Amniotic stem cell (primary cell): ENCODE results near the gene C1orf174.

Source experiments
- DNase-seq: peaks from one replicate; lab custom pipeline; 2025; lab: John Stamatoyannopoulos, UW

C1orf174 gene

DNA sequence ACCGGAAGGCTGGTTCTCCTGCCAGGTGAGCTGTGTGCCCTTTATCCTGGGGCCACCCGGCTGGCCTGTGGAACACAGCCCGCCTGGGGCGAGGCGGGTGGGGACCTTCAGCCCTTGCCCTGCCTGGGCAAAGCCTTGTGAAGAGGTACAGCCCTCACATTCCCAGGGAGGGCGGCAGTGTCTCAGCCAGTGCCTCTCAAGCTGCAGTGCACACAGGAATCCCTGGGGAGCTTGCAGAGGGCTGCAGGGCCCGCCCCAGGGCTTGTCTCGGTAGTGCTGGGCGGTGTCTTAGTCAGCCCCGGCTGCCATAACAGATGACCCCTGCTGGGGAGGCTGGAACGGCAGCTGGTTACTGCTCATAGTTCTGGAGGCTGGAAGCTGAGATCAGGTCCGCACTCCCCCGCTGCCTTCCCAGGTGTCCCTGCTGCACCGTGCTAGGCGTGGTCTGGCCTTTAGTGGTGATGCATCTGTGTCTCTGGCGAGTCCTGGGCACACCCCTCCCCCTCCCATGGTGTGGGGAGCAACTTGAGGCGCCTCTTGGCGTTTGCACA lies 30.2 kb downstream of the C1orf174 start:
- no peak for DNase-seq

DNA sequence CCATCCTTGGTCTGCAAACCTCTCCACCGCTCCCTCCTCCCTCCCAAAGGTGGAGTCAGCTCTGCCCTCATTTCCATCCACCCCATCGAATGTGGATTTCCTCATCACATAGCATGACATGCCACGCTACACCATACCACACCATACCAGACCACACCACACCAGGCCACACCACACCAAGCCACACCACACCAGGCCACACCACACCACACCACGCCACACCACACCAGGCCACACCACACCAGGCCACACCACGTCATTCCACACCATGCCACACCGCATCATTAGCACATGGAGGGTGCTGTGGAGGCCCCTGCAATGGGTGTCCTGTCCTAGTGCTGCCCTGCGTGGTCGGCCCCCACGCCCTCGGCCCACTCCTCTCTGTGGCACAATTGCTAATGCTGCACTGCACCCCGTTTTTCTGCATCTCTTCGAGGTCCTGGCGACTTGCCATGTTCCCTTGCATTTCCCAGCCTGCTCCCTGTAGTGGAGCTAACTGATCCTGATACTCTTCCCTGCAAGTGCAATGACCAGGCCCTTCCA lies 31.5 kb downstream of the C1orf174 start:
- DNase-seq: no peak

DNA sequence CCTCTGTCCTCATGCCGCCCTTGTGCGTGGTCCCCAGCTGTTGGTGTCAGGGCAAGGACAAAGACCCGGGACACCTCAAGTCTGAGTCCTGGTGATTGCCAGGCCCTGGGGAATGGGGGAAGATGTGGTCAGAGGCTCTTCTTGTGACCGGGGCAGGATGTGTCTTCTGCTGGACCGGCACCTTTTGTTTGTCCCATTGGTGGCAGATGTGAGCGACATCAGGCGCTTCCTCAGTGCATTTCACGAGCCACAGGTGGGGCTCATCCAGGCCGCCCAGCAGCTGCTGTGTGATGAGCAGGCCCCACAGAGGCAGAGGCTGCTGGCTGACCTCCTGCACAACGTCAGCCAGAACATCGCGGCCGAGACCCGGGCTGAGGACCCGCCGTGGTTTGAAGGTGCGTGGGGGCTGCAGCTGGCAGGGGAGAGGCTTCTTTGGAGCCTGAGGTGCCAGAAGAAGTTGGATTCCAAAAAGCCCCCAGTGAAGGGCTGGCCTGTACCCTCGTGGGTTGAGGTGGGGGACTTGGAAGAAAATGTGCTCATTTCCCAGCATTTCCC lies 34.4 kb downstream of the C1orf174 start:
- DNase-seq: no peak

DNA sequence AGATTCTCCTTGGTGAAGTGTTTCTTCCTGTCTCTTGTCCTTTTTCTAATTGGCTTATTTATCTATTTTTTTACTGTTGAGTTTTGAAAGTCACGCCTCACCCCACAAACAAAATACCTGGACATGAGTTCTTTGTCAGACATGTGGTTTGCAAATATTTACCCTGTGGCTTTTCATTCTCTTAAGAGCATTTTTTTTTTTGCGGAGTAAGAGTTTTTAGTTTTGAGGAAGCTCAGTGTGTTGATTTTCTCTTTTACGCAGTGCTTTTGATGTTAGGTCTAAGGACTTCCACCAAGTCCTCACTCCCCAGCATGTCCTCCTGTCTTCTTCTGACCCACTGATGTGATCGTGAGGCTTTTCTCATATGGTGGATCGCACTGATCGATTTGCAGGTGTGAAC lies 35.2 kb downstream of the C1orf174 start:
- no peak for DNase-seq

DNA sequence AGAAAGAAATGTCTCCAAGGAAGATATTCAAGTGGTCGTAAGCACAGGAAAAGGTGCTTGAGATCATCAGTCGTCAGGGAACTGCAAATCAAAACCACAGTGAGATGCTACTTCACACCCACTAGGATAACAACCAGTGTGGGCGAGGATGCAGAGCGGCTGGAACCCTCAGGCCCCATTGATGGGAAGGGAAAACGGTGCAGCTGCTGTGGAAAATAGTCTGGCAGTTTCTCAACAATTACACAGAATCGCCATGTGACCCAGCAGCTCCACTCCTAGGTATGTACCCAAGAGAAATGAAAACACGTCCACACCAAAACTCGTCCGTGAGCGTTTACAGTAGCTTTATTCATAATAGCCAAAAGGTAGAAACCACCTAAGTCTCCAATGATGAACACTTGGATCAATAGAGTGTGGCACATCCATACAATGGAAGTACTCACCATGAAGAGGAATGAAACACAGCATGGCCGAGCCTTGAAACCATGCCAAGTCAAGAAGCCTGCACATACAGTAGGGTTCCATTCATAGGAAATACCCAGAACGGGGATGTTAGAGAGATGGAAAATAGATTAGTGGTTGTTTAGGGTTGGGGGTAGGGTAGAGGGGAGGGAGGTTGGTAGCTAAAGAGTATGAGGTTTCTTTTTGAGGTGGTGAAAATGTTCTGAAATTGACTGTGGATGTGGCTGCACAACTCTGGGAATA lies 36.7 kb downstream of the C1orf174 start:
- DNase-seq: no peak

DNA sequence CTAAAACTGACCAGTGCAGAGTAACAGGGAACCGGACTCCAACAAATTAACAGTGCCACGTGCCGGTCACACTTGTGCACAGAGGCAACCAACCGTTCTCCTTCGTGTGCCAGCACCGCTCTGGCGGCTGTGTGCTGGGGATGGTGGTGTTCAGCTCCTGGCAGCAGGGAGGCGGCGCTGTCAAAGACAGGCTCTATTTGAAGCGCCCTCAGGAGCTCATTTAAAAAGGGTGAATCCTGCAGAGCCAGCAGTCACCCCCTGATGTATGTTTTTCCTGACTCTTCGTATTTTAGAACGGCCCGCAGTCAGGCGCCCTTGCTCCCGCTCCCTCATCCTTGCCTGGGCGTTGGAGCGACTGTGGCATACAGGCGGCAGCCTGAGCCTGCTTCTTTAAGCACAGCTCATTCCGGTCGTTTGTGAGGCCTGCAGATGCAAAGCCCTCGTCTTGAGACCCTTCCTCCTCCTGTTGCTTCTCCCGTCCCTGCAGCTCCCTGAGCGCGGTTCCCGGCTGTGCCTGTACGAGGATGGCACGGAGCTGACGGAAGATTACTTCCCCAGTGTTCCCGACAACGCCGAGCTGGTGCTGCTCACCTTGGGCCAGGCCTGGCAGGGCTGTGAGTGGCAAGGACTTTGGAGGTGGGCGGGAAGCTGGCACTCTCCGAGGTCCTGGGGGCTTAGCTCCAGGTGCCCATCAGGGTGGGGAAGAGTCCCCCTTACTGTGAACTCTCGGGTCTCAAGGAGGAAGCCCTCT lies 41.7 kb downstream of the C1orf174 start:
- no peak for DNase-seq

DNA sequence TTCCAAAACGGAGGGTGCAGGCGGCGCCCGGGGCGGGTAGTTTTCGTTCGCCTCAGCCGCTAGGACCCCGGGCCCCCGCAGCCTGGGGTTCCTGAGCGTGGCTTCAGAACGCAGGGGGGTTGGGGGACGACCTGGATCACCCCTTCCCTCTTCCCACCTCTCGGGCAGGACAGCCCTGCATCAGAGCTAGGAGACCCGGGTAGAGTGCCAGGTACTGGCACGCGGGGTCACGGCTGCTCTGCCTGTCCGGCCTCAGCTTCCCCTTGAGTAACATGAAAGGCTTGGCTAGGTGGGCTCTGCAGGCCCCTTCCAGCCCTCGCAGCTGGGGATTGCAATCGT lies 42.3 kb downstream of the C1orf174 start:
- no peak for DNase-seq

DNA sequence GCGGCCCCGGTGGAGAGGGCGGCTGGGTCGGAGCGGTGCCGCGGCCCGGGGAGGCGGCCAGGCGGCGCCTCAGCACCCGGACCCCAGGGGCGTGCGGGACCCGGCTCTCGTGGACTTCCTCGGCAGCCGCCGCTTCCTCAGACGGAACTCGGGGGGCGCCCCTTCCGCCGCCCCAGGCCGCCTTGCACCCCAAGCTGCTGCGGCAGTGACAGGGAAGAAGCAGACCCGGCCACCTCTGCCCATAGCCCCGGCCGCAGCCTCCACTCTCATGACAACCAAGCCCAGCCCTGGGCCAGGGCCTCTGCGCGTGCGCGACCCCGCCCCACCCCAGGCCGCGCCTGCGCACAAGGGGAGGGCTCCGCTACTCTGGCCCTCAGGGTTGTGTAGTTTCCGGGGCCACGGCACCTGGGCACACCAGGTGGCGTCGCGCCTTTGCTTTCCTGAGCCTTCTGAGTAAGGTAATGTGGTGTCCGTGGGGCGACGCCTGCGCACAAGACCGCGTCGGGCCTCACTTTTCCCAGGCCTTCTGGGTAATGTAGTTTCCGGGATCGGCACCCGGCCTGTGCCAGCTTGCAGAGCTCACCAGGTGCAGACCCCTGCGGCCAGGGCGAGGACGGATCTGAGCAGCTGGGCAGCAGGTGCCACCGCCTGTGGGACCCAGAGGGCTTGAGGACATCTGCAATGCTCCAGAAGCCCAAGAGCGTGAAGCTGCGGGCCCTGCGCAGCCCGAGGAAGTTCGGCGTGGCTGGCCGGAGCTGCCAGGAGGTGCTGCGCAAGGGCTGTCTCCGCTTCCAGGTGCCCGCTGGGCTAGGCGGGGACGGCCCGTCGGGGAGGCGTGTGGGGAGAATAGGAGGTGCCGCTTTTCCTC lies 42.9 kb downstream of the C1orf174 start, which contains the start of the genes CEP104 and DFFB:
CEP104 (minus strand) TSS at position 289 of the 868 bp plus-strand sequence. CDS start 4,804 bp downstream, outside the sequence.
DFFB (plus strand) TSS at position 554 of the 868 bp plus-strand sequence; CDS start at position 682, 128 bp downstream.
- peak; percentile 45 for DNase-seq

DNA sequence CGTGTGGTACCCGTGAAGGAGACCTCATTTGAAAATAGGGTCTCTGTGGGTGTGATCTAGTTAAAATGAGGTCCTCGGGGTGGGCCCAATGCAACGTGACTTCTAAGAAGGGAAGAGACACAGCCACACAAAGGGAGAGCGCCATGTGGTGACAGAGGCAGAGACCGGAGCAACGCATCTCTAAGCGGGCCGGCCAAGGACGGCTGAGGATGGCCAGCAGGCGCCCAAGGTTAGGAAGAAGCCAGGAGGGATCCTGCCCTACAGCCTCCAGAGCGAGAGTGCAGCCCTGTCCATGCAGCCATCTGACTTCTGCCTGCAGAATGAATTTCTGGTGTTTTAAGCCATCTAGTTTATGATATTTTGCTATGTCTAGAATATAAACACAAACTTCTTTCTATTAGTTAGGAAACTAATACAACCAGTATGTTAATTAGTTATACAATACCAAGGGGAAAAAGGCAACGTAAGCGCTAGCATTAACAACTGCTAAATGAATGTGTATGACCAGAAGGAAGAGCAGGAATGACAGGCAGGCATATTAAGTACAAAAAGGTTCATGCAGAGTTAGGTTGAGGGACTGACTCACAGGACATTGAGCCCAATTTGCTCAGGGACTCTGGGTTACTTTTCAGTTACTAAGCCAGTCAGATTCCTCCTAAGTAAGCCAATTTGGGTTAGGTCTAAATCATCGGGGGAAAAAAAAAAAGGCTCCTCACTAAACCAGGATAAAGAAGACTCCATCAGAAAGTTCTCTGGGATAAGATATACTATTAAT lies 47.2 kb downstream of the C1orf174 start:
- DNase-seq: no peak

DNA sequence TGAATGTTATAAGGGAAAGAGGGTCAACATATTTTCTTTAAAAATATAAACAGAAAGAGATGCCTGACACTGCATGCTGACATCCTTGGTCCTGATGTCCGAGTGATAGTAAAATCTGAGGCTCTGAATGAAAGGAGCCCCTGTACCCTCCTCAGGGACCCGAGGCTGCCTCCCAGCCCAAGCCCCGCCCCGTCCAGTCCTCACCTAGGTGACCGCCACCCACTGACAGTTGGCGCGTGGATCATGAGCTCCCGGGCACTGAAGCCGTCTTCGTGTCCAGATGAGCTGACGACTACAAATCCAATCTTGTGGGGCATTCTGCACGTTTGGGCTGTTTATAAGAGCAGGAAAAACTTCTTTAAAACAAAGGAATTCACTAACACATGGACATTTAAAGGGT lies 48.0 kb downstream of the C1orf174 start:
- no peak for DNase-seq

DNA sequence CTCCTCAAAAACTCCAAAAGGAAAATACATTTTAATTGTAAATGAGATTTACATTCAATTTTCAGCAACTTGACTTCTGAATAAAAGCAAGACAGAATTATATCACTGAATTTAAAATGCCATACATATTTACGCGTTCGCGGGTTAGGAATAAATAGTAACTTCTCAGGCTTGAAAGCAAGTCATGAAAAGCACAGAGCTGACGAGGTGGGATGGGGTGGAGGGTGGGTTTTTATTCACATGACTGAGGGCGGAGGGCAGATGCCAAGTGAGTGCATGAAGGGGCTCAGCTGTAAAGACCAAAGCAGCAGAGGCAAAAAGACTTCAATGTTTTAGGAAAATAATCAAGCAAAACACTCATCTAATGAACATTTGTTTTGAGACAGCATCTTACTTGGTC lies 48.8 kb downstream of the C1orf174 start:
- DNase-seq: no peak

DNA sequence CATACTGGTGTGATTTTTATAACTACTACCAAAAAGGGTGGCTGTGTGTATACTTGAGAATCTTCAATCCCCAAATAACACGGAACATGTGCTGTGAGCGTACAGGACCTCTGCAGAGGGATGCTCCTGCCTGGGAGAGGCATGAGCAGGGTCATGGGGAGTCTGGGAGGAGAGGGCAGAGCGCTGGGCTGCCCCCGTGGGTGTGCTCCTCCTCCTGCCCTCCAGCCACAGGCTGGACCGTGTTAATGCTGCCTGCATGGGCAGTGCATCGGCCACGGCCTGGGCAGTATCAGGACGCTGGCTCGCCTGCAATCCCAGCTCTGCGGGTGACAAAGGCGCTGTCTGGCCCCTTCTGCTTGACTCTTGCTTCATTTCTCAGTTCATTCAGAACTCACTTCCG lies 49.2 kb downstream of the C1orf174 start:
- no peak for DNase-seq

DNA sequence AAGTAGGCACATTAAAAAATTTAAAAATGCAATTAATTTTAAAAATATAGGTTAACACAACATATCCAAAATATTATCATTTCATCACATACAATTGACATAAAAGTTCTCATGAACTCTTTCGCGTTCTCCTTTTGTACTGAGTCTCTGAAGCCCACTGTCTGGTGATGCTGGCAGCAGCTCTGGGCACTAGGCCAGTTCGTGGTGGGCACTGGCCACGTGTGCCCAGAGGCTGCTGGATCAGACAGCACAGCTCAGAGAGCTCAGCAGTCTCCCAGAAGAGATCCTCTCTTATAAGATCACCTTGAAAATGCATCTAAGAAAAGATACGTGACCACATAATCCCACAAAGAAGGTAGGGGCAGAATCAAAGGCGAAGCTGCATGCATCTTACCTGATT lies 53.0 kb downstream of the C1orf174 start:
- no peak for DNase-seq

DNA sequence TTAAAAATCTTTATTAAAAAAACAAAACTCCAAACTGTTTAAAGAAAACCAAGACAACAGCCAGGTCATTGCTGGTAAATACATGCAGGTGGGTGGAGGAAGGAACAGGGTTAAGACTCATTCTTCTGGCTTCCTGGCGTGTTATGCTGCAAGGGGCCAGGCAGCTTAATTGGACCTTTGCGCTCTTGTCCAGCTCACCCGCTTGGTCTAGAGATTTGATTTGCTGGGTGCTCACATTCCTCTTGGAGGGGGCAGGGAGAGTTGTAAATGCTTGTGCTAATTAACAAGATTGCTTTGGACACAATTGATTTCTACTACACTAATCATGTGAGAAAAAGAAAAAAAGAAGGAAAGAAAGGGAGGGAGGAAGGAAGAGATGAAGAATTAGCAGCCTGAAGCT lies 53.5 kb downstream of the C1orf174 start:
- no peak for DNase-seq

DNA sequence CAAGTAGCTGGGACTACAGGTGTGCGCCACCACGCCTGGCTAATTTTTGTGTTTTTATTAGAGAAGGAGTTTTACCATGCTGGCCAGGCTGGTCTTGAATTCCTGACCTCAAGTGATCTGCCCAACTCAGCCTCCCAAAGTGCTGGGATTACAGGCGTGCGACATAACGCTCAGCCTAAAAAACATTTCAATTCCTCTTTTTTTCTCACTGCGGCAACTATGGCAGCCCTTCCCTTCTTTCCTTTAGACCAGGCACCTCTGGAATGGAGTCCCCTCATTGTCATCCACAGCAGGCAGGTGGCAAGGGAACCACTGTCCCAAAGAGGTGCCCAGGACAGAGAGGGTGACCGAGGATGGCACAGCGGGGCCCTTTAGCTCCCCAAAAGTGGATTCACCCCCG lies 57.2 kb downstream of the C1orf174 start:
- DNase-seq: no peak

DNA sequence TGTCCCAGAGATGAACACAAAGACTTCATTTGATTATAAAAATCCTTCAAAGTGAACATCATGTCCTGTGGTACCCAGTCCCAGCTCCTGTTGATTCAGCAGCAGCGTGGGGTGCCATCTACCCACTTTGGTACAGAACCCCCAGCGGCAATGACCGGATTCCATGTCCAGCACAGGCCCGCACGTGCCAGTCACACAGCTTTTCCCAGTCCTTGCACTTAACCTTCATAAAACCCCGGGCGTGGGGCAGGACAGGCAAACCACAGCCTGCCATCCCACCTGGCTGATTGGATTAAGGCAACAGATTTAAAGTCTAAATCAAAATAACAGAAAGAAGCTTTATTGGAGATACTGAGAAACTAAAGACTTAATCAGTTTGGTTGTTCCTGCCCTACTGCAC lies 58.6 kb downstream of the C1orf174 start:
- no peak for DNase-seq
